GM19463 (cell line): ENCODE data around the gene PARL.
"Not testable (repeated sequence)": the region's sequence is repeated elsewhere in the genome, so short reads cannot be mapped to it uniquely, and the experiment has no call there.

ENCODE experiments used
- ATAC-seq: cut with Tn5 transposase; IDR thresholded peaks from one replicate; pipeline ENCODE4 v1.9.1; 2021; ENCODE audit warnings: mild to moderate bottlenecking, moderate library complexity; ENCODE audit not compliant: unreplicated experiment

The PARL gene

DNA sequence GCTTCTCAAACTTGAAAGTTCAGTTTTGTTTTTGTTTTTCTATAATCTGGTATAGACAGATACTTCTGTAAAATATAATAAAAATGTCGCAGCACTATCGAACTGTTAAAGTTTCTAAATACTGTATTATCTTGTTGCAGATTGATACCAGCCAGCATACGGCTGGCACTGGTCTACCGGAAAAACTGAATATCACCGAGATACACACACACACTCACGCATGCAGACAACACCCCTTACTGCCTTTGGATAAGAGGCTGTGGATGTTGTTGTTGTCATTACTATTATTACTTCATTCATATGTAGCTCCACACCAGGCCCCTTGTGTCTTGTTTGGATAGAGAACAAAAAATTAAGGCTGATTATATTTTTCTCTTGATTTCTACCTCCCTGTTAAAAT, 91.7 kb downstream of the PARL start:
- ATAC-seq, result no peak

DNA sequence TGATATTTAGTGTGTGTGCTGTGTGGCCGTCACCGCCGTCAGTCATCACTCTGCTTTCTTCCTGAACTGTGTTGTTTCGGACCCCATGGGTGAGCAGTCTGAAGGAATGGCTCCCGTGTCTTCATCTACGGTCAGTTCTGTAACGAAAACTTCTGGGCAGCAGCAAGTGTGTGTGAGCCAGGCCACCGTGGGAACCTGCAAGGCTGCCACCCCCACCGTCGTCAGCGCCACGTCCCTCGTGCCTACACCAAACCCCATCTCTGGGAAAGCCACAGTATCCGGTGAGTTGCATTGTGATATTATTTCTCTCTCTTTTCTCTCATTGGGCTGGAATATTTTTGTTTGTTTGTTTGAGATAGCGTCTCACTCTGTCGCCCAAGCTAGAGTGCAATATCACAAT, 94.0 kb downstream of the PARL start:
- ATAC-seq, result no peak

DNA sequence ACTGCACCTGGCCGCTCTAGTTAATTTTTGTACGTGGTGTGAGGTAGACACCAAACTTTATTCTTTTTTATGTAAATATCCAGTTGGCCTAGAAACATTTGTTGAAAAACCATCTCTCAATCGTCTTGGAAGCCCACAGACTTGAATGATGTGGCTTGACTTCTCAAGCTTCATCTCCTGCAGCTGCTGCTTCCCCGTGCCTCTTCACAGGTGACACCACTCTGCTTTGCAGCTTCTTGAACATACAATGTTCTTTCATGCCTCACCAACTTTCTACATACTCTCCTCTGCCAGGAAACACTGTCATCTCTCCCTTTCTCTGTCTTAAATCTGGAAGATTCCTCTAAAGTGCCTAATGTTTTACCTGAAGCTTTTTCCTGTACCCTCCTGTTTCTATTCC, 94.9 kb downstream of the PARL start:
- no peak for ATAC-seq

DNA sequence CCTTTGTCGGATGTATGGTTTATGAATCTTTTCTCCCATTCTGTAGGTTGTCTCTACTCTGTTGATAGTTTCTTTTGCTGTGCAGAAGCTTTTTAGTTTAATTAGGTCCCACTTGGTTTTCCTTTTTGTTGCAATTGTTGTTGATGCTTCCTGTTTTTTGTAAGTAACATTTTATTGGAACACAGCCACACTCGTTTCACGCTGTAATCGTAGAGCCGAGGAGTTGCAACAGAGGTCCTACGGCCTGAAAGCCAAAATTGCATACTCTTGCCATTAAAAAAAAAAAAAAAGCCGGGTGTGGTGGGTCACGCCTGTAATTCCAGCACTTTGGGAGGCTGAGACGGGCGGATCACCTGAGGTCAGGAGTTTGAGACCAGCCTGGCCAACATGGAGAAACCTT, 100.2 kb downstream of the PARL start:
- ATAC-seq, result not testable (repeated sequence)

DNA sequence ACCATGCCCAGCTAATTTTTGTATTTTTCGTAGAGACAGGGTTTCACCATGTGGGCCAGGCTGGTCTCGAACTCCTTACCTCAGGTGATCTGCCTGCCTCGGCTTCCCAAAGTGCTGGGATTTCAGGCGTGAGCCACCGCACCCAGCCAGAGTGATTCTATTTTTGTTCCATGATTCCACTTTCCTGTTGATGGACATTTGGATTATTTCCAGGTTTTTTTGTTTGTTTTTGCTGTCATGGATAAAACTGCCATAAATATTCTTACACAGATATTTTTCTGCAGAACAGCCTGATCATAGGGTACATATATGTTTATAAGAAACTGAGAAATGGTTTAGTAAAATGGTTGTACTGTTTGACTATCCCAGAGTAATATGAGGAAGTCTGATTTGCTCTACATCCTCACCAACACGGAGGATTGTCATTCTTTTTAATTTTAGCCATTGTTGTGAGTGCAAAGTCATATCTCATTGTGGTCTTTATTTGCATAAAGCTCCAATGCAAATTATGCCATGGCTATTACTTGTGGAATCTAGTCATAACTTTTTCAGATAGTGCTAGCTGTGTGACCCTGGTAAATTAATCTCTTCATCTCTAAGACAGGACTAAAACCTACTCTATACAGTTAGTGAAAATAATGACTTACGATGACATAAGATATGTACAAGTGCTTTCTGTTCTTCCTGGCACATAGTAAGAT, 102.0 kb downstream of the PARL start:
- no peak for ATAC-seq

DNA sequence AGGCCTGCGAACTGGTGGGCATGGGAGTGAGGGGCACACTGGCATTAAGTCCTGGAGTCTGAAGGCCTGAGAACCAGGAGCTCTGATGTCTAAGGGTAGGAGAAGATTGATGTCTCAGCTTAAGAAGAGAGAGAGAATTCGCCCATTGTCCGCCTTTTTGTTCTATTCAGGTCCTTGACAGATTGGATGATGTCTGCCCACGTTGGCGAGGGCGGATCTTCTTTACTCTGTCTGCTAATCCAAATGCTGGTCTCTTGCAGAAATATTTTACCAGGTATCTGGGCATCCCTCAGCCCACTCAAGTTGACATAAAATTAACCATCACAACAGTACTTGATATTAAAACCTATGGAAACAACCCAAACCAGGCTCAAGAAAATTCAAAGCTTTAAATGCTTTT, 103.4 kb downstream of the PARL start:
- no peak for ATAC-seq

DNA sequence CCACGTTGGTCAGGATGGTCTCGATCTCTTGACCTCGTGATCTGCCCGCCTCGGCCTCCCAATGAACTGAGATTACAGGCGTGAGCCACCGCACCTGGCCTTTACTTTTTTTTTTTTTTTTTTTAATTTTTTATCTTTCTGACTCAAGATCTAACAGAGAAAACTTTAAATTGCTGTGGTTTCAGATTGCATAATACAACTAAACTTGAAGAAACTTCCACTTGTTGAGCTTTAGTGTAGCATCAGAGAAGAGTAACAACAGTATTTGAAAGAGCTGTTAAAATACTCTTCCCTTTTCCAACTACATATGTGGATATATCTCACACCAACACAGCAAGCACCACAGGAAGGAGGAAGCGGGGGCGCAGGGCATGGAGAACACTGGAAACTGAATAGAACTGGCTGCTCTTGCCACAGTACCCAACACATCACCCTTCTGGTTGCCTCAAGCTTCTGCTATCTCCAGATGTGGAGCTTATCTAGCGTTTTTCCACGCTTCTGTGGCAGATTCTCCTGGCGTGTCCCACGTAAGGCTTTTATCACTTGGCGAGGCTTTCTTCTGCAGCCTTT, 104.7 kb downstream of the PARL start:
- no peak for ATAC-seq
